ENCODE data around the gene OR2C1.

OR2C1 gene

DNA sequence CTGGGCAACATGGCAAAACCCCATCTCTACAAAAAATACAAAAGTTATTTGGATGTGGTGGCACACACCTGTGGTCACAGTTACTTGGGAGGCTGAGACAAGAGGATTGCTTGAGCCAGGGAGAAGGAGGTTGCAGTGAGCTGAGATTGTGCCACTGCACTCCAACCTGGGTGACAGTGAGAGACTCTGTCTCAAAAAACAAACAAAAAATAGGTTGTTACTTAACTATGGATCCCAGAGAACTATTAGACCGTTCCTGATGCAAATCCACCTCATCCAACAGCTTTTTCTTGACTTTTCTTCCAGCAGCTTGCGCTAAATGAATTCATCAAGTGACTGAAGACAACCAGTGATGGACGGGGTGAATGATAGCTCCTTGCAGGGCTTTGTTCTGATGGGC lies at the start of gene OR2C1:
TSS of gene OR2C1 (plus strand) at position 301 of the 400 bp plus-strand sequence. CDS start at position 353, 52 bp downstream.
- no peak for FAIRE-seq
- no peak for DNase-seq (ENCODE audit: extremely low spot score, insufficient read length, low read depth)

DNA sequence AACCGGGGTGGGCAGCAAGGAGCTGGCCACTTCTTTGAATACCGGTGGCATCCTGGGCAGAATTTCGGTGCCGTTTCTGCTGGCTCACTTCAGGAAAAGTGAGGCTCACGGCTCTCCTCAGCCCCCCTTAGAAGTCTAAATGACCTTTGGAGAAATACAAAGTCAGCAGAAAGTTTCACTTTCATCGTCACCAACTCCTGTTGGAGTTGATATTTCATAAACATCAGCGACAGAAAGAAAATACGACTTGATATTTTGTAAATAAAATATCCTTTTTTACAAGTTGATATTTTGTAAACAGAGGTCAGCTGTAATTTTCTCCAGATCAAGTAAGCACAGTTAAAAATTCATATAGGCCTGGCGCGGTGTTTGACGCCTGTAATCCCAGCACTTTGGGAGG lies 49.6 kb upstream of the OR2C1 start:
- no peak for FAIRE-seq
- DNase-seq (ENCODE audit: extremely low spot score, insufficient read length, low read depth), result no peak

DNA sequence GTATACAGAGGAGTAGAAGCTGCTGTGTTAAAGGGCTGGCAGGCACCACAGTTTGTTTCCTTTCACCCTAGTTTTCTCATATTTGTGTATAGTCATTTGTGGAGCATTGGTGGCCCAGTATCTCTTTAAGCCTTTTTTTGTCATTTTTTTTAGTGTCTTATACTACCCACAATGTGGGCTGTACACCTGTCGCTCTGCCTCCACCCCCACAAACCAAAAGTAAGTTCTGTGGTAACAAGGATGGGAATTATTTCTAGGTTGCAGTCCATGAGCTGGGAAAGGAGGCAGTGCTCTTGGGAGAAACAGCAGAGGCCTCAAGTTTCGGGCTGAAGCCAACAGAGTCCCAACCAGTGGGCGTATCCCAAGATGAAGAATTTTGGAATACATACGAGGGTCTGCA lies 44.2 kb upstream of the OR2C1 start:
- DNase-seq (ENCODE audit: extremely low spot score, insufficient read length, low read depth) (no peak), FAIRE-seq (no peak)

DNA sequence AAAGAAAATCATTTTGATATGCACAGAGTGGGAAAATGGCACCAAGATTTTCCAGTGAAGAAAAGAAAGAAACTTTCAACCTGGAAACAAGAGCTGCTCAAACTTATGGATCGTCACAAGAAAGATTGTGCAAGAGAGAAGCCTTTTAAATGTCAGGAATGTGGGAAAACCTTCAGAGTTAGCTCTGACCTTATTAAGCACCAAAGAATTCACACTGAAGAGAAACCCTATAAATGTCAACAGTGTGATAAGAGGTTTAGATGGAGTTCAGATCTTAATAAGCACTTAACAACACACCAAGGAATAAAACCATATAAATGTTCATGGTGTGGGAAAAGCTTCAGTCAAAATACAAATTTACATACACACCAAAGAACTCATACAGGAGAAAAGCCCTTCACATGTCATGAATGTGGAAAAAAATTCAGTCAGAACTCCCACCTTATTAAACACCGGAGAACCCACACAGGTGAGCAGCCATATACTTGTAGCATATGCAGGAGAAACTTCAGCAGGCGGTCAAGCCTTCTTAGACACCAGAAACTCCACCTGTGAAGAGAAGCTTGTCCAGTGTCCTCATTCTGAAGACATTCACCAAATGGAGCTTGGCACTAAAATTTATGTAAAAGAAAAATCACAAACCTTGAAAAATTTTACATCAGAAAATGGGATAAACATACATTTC lies 38.2 kb upstream of the OR2C1 start:
- DNase-seq (ENCODE audit: extremely low spot score, insufficient read length, low read depth) (no peak), FAIRE-seq (no peak)

DNA sequence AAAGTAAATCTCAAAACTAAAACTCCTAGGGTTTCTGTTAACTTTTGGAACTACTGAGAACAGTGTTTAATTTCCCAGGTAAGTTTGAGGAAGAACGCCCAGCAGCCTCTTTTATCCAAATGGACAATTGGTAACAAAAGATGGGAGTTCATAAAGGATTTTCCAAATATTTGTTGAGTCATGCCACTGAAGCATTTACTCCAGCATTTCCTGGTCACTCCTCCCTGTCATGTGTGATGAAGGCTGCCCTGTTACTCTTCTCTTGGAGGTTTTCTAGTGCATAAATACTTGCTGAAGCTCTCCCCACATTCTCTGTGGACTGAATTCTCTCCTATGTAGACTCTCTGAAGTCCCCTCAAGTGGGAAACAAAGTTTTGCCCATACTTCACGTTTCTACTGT lies 33.9 kb upstream of the OR2C1 start:
- FAIRE-seq, result no peak
- no peak for DNase-seq (ENCODE audit: extremely low spot score, insufficient read length, low read depth)

DNA sequence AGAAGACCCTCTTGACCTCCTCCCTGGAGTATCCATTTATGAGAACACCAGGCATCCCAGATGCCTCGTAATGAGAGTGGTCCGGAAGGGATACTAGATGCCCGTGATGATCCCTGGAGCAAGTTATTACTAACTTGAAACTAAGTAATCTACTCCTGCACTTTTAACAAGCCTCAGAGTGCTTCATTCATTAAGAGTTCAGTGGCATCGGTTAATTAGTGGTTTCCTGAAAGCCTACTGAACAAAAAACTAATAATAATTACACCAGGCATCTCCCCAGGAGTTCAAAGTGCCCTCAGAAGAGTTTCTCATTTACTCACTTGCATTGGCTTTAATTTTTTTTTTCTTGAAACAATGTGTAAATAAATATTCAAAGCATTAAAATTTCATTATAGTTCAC lies 28.2 kb upstream of the OR2C1 start:
- no peak for DNase-seq (ENCODE audit: extremely low spot score, insufficient read length, low read depth)
- FAIRE-seq, result no peak

DNA sequence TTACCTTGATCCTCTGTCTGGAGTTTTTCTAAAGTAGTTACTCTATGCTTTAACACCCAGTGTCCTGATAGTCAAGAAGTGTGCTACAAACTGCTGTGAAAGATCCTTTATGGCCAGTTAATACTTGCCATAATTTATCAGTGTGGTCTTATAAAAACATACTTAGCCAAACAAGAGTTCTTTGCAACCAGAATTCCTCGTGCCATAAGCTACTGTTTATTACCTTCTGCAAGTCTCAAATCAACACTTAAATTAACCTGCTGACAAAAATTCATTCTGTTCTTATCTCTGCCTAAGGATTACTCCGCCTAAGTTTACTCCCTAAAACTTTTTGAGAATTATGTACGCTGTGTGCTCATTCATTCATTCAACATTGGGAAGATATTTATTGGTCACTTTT lies 27.6 kb upstream of the OR2C1 start:
- FAIRE-seq, result no peak

DNA sequence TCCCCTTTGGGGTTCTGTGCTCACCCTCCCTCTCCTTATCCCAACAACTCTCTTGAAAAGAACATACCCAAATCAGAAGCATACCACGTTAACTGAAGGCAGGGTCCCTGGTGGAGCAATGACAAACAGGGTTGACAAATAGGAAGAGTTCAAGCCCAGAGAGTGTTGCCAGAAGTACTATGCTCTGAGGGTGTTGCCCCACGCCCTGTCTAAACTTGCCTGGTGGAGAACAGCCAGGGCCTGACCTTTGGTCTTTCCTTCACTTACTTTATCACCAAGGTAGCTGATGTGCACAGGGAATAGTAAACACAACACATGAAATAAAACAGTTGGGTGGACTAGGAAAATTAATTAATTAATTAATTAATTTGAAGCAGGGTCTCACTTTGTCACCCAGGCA lies 27.0 kb upstream of the OR2C1 start:
- FAIRE-seq (no peak), DNase-seq (ENCODE audit: extremely low spot score, insufficient read length, low read depth) (no peak)

More for the DNA sequence above, 27.6 kb upstream of the OR2C1 start:
- no peak for DNase-seq (ENCODE audit: extremely low spot score, insufficient read length, low read depth)

DNA sequence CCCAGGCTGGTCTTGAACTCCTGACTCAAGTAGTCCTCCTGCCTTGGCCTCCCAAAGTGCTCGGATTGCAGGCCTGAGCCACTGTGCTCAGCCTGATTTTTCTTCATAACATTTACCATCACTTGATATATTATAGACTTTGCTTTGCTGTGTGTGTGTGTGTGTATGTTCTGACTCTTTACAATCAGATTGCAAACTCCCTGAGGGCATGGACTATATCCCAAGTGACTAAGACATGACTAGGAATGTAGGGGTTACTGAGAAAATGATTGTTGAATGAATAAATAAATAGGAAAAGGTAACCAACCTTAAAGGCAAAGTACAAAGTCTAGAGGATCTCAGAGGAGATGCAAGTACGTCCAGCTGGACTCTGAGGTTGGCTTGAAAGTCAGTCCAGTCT lies 9.6 kb upstream of the OR2C1 start:
- FAIRE-seq, result no peak
- DNase-seq (ENCODE audit: extremely low spot score, insufficient read length, low read depth), result no peak

DNA sequence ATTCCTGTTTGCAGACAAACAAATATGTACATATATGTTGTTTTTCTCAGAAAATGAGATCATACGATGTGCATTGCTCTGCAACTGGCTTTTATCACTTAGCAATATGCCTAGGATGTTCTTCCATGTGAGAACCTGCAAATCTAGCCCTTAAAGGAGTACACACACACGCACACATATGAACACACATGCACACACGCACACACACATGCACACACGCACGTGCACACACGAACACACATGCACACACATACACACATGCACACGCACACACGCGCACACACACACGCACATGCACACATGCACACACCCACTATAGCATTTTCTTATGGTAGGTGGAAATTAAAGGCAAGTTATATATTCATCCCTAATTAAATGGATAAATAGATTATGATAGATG lies 8.1 kb upstream of the OR2C1 start:
- FAIRE-seq (no peak), DNase-seq (ENCODE audit: extremely low spot score, insufficient read length, low read depth) (no peak)

DNA sequence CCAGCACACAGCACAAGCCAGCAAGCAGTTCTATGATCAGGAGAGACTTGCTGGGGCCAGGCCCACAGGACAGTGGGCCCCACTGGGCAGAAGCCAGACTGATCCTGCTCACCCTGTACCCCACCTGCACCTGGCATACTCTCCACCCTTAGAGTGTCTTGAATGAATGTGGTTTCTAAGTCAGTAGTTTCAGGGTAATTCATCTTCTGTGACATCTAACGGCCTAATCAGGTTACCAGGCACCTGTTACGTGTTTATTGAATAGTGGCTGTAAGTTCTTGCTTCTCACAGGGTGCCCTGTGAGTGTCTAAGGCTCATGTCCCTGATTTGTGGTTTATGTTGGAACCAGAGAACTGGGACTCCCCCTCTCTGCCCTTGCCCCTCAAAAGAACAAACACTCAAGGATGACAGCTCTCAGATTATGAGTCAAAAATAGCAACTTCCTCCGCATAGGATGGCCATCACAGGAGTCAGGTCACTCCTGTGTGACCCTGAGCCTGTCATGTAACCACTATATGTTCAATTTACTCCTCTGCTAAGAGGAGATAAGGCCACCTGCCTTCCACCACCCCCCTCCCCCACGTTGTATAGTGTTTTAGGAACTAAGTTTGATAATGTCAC lies 7.0 kb upstream of the OR2C1 start:
- FAIRE-seq (no peak), DNase-seq (ENCODE audit: extremely low spot score, insufficient read length, low read depth) (no peak)

DNA sequence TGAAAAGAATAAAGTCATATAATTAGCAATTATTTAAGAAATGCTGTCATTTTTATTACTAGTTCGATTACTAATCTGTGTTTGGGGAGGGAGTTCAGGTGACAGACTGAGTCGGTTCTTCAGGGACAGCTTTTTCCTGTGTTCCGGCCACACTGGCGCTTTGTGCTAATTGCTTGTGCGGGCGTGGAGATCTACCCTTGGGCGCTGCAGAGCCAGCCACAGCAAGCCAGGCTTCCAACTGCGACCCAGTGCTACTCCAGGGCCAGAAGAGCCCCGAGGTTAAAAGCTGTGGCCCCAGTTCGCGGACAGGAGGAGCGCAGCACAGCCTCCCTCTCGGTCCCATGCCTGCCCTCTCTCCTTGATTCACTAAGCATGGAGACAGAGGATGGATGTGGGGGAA lies 6.5 kb upstream of the OR2C1 start:
- DNase-seq (ENCODE audit: extremely low spot score, insufficient read length, low read depth), result no peak
- no peak for FAIRE-seq

DNA sequence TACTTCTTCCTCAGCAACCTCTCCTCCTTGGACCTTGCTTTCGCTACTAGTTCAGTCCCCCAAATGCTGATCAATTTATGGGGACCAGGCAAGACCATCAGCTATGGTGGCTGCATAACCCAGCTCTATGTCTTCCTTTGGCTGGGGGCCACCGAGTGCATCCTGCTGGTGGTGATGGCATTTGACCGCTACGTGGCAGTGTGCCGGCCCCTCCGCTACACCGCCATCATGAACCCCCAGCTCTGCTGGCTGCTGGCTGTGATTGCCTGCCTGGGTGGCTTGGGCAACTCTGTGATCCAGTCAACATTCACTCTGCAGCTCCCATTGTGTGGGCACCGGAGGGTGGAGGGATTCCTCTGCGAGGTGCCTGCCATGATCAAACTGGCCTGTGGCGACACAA lies 429 bp downstream of the OR2C1 start:
- FAIRE-seq (no peak), DNase-seq (ENCODE audit: extremely low spot score, insufficient read length, low read depth) (no peak)

DNA sequence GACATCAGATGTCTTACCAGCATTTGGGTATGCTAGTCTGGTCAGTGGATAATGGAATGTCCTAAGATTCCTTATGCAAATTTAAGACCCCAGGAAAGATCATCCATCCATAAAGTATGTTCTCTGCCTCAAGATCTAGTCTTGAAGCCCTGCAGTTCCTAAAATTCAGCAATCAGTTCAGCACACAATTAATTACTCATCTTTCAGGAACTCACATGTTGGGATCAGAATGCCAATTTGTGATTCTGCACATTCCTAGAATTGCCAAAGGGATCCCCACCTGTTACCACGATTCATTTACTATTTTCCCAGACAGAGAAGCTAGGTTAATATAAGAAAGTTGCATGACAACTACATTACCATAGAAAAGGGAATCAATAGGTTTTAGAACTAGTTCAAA lies 3.2 kb downstream of the OR2C1 start:
- FAIRE-seq, result no peak

DNA sequence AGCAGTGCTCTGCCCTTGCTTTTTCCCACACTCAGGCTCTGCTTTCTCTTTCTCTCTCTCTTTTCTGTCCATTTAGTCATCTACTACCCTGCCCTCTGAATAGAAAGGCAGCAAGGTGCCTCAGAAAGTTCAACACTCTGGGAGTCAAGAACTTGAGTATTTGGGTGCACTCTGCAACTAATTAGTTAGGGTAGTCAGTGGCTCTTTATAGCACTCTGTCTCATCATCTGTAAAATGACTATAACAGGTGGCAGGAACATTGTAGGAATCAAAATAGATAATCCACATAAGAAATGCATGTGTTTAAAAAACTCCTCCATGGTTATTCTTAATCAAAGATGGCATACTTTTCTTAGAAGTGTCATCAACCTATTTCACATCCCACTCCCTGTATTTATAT lies 7.2 kb downstream of the OR2C1 start:
- FAIRE-seq, result no peak
- DNase-seq (ENCODE audit: extremely low spot score, insufficient read length, low read depth), result no peak

More for the DNA sequence above, 3.2 kb downstream of the OR2C1 start:
- DNase-seq (ENCODE audit: extremely low spot score, insufficient read length, low read depth), result no peak

DNA sequence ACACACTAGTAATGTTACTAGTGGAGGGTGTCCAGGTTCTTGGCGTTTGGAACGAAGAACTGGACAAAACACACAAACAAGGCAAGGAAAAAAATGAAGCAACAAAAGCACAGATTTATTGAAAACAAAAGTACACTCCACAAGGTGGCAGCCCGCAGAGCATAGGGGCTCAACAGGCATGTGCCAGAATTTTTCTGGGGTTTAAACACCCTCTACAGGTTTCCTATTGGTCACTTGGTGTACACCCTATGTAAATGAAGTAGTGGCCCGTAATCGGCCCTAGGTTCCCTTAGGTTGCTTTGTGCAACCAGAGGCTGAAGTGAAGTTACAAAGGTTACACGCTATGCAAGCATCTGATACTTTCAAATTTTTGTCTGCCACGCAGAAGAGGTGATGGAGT lies 8.1 kb downstream of the OR2C1 start:
- FAIRE-seq, result no peak
- DNase-seq (ENCODE audit: extremely low spot score, insufficient read length, low read depth), result no peak

DNA sequence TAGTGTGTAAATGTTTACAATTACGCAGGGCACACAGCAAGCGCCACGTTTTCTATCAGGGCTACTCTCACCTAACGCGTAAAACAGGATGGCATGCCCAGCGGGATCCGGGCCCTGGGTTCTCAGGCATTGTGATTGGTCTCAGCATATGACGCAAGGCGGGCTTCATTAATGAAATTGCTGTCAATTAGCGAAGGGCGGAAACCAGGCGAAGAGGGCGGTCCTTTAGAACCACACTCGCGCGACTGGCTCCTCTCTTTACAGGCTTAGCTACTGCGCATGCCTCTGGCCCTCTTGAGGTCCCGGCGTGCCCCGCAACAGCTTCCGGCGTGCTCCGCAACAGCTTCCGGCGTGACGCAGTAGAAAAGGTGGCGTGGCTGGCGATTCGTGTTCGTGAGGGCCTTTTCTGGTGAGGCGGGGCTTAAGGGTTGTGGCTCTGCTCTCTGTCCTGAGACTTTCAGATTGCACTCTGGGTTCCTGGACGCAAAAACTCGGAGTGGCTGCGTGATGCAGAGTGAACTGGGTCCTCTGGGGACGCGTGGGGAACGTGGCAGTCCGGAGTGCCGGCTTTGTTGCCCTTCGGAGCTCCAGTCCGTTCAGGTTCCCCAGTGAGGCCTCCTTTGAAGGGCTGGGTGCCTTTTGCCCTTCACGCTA lies 9.2 kb downstream of the OR2C1 start:
- FAIRE-seq, result peak; percentile 76
- peak; percentile 42 for DNase-seq (ENCODE audit: extremely low spot score, insufficient read length, low read depth)

DNA sequence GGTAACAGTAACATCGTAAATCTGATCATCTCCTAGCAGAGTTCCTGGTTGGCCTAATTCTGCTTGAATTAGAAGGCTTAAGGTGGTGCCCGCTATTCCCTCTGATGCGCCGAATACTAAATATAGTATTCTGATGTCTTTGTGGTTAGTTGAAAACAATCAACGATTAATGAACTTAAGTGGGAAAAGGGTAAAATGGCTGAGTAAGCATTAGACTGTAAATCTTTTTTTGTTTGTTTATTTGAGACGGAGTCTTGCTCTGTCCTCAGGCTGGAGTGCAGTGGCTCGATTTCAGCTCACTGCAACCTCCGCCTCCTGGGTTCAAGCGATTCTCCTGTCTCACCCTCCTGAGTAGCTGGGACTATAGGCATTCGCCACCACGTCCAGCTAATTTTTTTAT lies 13.4 kb downstream of the OR2C1 start:
- FAIRE-seq (no peak), DNase-seq (ENCODE audit: extremely low spot score, insufficient read length, low read depth) (no peak)

DNA sequence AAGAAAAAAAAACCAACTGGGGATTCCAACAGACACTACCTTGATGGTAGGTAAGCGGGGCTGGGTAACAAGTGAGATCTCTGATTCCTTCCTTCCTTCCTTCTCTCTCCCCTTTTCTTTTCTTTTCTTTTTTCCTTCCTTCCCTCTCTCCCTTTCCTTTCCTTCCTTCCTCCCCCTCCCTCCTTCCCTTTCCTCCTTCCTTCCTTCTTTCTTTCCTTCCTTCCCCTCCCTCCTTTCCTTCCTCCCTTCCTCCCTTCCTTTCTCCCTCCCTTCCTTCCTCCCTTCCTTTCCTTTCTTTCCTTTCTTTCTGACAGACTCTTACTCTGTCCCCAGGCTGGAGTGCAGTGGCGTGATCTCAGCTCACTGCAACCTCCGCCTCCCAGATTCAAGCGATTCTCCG lies 20.0 kb downstream of the OR2C1 start:
- DNase-seq (ENCODE audit: extremely low spot score, insufficient read length, low read depth) (no peak), FAIRE-seq (no peak)

DNA sequence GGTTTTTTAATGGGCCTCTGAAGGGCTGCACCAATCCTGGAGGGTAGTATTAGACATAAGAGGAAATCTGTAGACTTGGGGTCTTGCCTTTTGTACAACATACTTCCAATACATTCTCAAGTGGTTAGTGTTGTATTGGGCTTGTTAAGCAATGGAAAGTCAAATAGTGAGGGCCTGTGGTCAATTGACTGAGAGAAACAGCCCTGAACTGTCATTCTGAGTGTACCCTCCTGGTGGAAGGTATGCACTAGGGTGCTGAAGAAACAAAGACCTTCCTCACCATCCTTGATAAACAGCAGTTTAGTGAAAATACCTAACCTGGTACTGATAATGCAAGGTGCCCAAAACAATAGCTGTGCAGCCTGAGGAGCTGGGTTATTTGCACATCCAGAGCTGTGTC lies 22.2 kb downstream of the OR2C1 start:
- FAIRE-seq (no peak), DNase-seq (ENCODE audit: extremely low spot score, insufficient read length, low read depth) (no peak)

DNA sequence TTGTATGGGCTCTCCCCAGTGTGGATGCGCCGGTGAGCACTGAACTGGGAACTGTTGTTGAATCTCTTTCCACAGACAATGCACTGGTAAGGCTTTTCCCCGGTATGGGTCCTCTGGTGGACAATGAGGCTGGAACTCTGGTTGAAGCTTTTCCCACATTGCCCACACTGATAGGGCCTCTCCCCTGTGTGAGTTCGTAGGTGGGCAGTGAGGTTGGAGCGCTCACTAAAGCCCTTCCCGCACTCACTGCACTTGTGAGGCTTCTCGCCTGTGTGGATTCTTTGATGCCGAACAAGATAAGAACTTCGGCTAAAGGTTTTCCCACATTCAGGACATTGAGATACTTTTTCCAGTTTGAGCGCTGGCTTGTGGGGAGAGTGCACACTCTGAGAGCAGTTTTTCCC lies 27.4 kb downstream of the OR2C1 start:
- DNase-seq (ENCODE audit: extremely low spot score, insufficient read length, low read depth) (no peak), FAIRE-seq (no peak)

DNA sequence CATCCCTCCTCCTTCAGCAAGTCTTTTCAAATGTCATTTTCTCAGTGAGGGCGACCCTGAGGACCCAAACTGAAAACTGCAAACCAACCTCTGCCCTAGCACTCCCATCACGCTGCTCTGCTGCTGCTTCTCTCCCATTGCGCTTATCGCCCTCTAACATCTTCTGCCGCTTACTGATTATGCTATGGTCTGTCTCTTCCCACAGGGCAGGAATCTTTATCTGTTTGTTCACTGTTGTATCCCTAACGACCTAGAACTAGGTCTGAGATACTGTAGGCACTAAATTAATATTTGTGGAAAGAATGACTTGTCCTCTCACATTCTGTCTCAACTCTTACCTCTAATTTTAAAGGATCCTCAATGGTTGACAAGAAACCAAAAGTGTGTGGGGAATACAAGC lies 32.6 kb downstream of the OR2C1 start:
- no peak for DNase-seq (ENCODE audit: extremely low spot score, insufficient read length, low read depth)

More for the DNA sequence above, 32.6 kb downstream of the OR2C1 start:
- FAIRE-seq, result no peak
